Stimulated activated CD4-positive, alpha-beta T cell treated with anti-CD3 and anti-CD28 coated beads, Interleukin-2, amount 100 ng/mL, for 4 hours (primary cell): Measurements from ENCODE around the gene GAS7.

ENCODE experiments used
- DNase-seq: peaks from one replicate; pipeline ENCODE4 v3.0.0-alpha.2; 2020; ENCODE audit warnings: low read depth

The GAS7 gene

DNA sequence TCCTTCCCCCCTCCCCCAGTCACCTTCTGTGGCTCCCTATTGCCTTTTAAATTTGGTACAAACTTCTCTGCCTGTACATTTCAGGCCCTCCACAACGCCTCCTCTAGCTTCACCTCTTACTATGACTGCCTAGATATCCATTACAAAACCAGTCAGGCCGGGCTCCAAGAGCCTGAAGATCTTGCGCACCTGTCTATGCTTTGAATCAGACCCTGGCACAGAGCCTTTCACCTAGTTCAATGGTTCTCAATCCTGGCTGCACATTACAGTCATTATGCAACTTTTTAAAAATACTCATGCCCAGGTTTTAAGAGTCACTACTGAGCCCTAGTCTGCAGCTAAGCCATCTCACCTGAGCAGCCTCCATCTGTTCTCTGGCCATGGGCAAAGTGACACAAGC, 1.6 kb upstream of the GAS7 start:
- no peak for DNase-seq

DNA sequence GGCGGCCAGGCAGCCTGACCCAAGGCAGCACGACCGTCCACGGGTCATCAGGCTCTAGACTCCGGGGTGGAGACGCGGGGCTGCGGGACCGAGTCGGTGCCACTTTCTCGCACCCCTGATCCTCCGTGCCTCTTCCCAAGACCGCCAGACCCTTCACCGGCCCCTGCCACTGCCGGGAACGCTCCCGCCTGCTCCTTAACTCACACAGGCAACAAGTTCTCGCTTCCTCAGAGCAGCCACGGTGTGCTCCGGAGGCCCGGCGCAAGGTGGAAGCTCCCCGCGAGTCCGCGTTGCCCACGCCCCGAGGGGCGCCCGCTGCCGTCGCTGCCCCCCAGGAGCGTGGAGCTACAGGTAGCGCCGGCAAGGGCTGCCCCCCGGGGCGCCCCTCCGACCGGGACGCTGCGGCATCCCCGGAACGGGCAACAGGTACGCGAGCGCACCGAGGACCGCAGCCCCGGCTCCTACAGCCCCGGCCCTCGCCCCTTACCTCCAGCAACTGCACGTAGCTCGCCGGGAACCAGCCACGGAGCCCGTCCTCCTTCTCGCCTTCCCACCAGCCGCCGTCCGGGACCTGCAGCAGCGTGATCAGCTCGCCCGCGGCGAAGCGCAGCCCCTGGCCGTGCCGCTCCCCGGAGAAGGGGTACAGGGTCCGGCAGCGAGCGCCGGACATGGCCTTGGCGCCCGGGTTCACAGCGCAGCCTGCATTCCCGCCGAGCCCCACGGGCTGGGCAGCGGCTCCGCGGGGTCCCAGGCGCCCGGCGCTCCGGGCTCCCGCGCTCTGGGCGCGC, 491 bp downstream of the GAS7 start:
- DNase-seq, result no peak

DNA sequence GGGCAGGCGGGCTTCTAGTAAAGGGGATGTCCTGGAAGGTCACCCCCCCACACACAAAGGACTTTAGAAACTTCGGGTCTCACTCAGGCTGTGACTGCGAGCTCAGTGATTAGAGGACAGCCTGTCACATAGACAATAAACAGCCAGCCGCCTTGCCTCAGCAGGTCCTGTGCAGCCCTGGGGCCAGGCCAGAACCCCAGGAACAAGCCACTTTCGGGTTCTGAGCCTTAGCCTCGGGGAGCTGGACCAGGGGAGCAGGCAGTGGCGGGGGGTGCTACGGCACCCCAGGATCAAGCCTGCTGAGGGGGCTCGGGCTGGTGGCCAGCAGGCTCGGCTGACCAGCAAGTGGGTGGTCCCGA, 1.1 kb downstream of the GAS7 start:
- DNase-seq, result no peak

DNA sequence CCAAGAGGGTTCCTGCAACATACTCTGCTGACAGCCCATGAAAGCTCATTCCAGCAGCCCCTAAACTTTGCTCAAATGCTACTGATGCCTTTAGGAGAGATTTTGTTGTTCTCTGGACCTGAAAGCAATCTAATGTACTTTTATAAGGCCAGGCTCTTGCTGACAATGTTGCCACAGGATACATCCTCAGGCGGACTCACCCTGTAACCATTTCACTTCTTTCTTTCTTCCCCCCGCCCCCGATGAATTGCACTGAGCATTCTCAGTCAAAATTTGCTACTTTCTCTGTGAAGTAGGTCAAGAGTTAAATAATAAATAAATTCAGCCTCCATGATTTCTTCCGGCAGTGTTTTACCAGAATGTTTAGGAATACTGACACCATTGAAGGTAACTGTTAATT, 1.5 kb downstream of the GAS7 start:
- DNase-seq, result no peak

DNA sequence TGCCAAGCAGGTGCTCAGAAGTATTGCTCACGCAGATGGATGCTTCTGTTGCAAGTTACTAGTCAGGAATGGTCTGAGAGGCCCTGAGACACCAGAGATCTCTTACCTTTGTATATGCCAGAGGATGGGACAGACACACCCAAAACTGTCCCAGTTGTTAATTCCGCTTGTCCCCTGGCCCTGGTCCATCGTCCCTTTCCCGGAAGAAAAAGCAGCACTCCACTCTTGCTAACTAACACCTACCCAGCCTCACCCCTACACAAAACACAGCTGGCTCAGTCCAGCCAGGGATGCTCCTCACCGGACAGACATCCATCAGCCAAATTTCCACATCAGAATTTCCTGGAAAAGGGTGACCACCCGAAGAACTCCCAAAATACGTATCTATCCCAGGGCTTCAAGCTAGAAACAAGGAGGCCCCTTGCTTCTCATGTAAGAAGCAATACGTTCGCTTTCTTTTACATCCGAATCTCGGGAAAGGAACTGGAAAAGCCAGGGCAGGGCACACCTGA, 2.0 kb downstream of the GAS7 start:
- no peak for DNase-seq

DNA sequence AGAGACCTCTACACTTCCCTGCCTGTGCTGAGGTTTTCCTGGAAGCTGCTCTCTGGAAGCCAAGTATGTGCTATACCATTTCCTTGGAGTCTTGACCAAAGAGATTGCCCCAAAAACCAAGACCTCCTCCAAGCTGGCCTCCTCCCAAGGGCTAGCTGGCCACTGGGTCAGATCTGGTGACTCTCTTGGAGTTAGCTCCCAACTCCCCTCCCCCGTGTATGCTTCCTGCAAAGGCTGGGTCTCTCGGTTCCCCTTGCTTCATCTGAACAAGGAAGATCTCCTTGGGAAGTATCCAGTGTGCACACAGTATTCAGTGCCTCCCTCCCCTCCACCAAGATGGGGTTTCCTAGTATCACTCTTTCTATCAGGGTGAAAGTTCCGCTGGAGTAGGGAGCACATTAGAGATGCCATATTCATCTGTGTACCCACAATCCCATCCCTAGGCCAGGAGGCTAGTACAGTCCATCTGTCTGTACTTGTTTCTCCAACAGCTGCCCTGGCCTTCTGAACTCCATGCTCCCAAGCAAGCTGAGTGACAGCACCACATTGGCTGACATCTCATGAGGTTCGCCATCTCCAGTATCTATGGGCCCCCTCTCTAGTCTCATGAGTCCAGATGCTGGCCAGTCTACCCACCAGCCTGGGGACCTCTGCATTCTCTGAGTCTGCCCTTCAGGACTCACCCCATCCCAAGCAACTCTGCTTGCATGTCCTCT, 3.2 kb downstream of the GAS7 start:
- no peak for DNase-seq

- DNase-seq, result no peak
Measured at GRCh38 chr17:10193632-10194031, 4.8 kb downstream of the GAS7 start.

DNA sequence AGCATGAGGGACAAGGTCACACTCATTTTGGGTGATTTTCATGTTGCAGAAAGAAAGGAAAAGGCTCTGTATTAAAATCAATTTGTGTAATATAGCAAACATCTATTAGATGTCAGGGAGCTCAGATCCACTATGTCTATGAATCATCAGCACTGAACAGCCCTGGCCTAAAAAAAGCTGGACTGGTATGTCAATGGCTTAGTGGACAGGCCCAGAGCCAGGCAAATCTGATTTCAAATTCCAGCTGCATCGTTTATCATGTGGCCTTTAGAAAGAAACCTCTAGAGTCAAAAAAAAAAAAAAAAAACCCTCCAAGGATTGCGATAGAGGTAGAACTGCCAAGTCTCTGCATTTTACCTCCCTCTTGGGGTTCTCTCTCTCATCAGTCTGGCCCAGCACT, 5.4 kb downstream of the GAS7 start:
- DNase-seq, result no peak

DNA sequence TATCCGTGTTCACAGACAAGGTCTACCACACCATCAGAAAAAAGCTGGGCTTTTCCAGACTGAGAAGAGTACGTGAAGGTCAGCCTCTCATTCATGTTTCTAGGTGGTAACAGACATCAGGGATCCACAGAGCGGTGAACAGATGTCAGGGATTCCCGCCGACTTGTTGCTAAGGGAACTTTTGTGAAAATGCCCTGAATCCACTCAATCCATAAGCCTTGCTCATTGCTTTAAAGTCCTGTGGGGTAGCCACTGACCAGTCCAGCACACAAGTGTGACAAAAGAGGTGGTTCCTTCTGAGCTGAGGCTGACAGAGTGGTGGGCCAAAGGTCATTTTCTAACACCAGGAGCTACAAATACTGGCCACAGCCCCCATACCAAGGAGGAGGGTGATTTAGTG, 5.9 kb downstream of the GAS7 start:
- no peak for DNase-seq

DNA sequence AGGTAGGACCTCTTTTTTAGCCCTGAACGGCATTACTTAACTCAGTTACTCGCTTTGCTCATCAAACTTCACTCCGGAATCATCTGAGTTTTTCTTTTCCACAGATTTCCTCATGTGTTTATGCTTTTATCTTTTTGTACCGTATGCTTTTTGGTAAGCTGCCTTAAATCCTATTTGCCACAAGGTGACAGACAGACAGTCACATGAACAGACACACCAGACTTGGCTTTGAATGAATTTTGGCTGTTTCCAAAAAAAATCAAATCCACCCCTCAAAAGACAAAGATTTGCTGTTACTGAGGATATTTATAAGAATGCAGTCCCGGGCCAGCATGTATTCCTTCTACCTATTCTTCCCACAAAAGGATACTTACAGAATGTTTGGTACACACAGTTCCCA, 10.9 kb downstream of the GAS7 start:
- DNase-seq, result no peak

GRCh38 chr17:10186771-10187410, 11.5 kb downstream of the GAS7 start:
- DNase-seq, result no peak

GRCh38 chr17:10183931-10184930, 14.2 kb downstream of the GAS7 start:
- DNase-seq, result no peak

- no peak for DNase-seq
Measured at GRCh38 chr17:10182785-10183184, 15.6 kb downstream of the GAS7 start.

GRCh38 chr17:10178506-10178991, 19.9 kb downstream of the GAS7 start:
- DNase-seq, result no peak

GRCh38 chr17:10177913-10178505, 20.4 kb downstream of the GAS7 start:
- DNase-seq, result no peak

DNA sequence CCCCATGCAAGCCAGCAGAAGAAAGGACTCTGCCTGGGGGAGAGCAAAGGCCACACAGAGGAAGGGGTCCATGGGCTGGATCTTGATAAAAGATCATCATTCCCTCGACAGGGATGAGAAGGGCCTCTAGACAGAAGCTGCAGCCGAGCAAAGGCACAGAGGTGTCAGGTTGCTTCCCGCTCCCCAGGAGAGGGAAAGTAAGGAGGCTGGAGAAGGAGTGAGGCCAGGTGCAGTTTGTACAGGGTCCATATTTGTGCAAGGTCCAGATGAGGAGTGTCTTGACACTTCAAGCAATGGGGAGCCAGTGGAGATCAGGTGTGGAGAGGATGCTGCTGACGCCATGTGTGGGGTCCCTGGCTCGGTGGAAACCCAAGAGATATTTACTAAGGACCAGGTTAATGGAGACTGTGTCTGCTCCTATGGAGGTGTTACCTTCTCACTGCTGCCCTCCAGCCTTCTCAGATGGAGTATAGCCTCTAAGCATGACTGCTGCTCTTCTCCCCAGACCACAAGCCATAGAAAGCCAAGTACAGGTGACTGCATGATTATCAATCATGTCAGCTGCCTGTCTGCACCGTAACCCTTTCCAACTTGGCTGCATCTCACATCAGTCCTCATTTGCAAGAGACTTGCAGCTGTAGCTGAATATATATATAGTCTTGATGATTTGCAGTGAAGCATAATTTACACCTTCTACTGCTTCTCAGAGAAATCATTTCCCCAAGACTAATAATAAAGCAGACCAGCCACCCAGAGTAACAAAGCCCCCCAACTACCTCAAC, 21.1 kb downstream of the GAS7 start:
- no peak for DNase-seq

GRCh38 chr17:10173913-10174312, 24.5 kb downstream of the GAS7 start:
- no peak for DNase-seq

- no peak for DNase-seq
Measured at GRCh38 chr17:10172778-10173177, 25.6 kb downstream of the GAS7 start.

- DNase-seq, result no peak
Measured at GRCh38 chr17:10172241-10172741, 26.1 kb downstream of the GAS7 start.

DNA sequence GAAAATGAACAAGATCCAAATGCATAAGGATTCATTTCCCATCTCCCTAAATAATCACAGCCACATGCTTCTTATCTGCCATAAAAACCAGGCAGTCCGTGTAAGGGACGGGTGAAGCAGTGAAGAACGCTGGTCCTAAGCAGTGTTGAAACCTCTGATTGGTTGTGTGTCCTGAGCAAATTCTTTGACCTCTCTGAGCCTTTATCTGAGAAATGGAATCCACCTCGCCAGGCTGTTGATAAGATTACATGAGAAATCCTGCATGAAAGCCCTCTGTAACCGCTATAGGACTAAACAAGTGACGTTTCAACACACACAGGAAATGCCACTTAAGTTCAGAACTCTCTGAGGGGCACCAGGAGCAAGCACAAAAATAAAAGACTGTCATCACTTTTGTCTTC, 26.8 kb downstream of the GAS7 start:
- DNase-seq, result no peak
